HepG2 (cell line): ENCODE data around the gene MTMR3. TPM values are rescaled to one million over a fixed set of nuclear protein-coding genes. Genes with fewer than 3 reads are reported as not detected.

Experiments
- ATAC-seq: fragments of 200-7000 bp; cut with Tn5 transposase; 3 replicates; pipeline ENCODE4 v1.9.1; 2020; ENCODE audit warnings: mild to moderate bottlenecking, moderate library complexity
- BruUV-seq: library from RNA; stranded (reverse); fragments of 400-500 nt; replicated peaks from 2 replicates; lab custom pipeline; 2021; lab: Mats Ljungman, UMichigan
- CTCF ChIA-PET: fragments of 300-600 bp; formaldehyde crosslinking; extraction: SDS; loops from one replicate; lab custom pipeline; 2021; ENCODE audit warnings: low total read pairs, inconsistent platforms, low intra/inter-chr PET ratio; lab: Yijun Ruan, JAX
- POLR2A ChIA-PET: fragments of 350-600 bp; sonication (Branson Sonifier 250); formaldehyde crosslinking; loops from one replicate; lab custom pipeline; 2020; ENCODE audit warnings: antibody characterized with exemption, inconsistent platforms; lab: Yijun Ruan, JAX
- DNase-seq: peaks from one replicate; pipeline ENCODE4 v3.0.0-alpha.2; 2015; ENCODE audit warnings: low spot score
- FAIRE-seq: peaks from 3 replicates; lab custom pipeline; 2011; peaks lifted over from hg19 to GRCh38; lab: Jason Lieb, UNC
- H2AFZ ChIP-seq: one replicate; pipeline ENCODE4 v1.6.1; 2011; ENCODE audit warnings: low read length, inconsistent platforms
- H3K27ac ChIP-seq: fragments of 300-600 bp; 3 replicates; pipeline ENCODE4 v1.8.0; 2011; ENCODE audit warnings: mixed run types, mild to moderate bottlenecking, mixed read lengths, low read length, inconsistent platforms; ENCODE audit not compliant: insufficient read depth; ENCODE audit errors: extremely low read length
- H3K27me3 ChIP-seq, 2 experiments: fragments of 200-600 bp in 1 of 2; 2 replicates in 1 of 2; 3 replicates in 1 of 2; pipeline versions ENCODE4 v1.6.0 to v1.8.0; 2011; ENCODE audit warnings: low read length in 2 of 2, mild to moderate bottlenecking in 2 of 2, moderate library complexity in 2 of 2, inconsistent platforms in 1 of 2; ENCODE audit not compliant: insufficient read depth in 2 of 2, control insufficient read depth in 1 of 2
- H3K36me3 ChIP-seq, 2 experiments: fragments of 200-600 bp in 1 of 2; replicated peaks in 1 of 2; 2 replicates in 1 of 2; 3 replicates in 1 of 2; pipeline versions ENCODE4 v1.5.1 to v1.8.0; 2011; ENCODE audit warnings: low read length in 2 of 2, inconsistent platforms in 1 of 2; ENCODE audit not compliant: insufficient read depth in 2 of 2, control insufficient read depth in 1 of 2
- H3K4me1 ChIP-seq: 2 replicates; pipeline ENCODE4 v1.5.1; 2012; ENCODE audit warnings: low read length, inconsistent platforms; ENCODE audit not compliant: insufficient read depth
- H3K4me2 ChIP-seq: 2 replicates; pipeline ENCODE4 v1.6.0; 2011; ENCODE audit warnings: low read depth, low read length, inconsistent platforms
- H3K4me3 ChIP-seq, 3 experiments: fragments of 200-600 bp in 1 of 3; sonication (generic), shearing (Covaris generic) in 1 of 3; replicated peaks in 1 of 3; 2 replicates each; pipeline ENCODE4 v1.5.1; 2011 to 2016; ENCODE audit warnings: low read length in 3 of 3, inconsistent platforms in 2 of 3, low read depth in 2 of 3, mild to moderate bottlenecking in 2 of 3, control low read depth in 1 of 3, mixed read lengths in 1 of 3; ENCODE audit not compliant: insufficient read depth in 1 of 3
- H3K79me2 ChIP-seq: one replicate; pipeline ENCODE4 v1.6.1; 2011; ENCODE audit warnings: low read length, inconsistent platforms; ENCODE audit not compliant: insufficient read depth
- H3K9ac ChIP-seq: 2 replicates; pipeline ENCODE4 v1.6.0; 2011; ENCODE audit warnings: mild to moderate bottlenecking, low read depth, low read length, inconsistent platforms; ENCODE audit not compliant: insufficient read depth
- H3K9me3 ChIP-seq: 2 replicates; pipeline ENCODE4 v1.5.1; 2012; ENCODE audit warnings: mild to moderate bottlenecking, low read length
- H4K20me1 ChIP-seq: 2 replicates; pipeline ENCODE4 v1.6.0; 2011; ENCODE audit warnings: inconsistent platforms, mild to moderate bottlenecking, low read length, moderate library complexity; ENCODE audit not compliant: insufficient read depth
- EEA1 ChIP-seq: sonication (generic); formaldehyde crosslinking; IDR thresholded peaks from 2 replicates; pipeline ENCODE4 v1.5.1; 2020; ENCODE audit warnings: mild to moderate bottlenecking, missing genetic modification reagents, borderline replicate concordance
- ELF1 ChIP-seq: sonication (generic); formaldehyde crosslinking; IDR thresholded peaks from 2 replicates; pipeline ENCODE4 v1.4.0; 2020; ENCODE audit warnings: missing genetic modification reagents
- KDM1A ChIP-seq: IDR thresholded peaks from 2 replicates; pipeline ENCODE4 v1.6.1; 2016; ENCODE audit warnings: missing compliant biosample characterization
- KLF12 ChIP-seq: sonication (generic); formaldehyde crosslinking; IDR thresholded peaks from 2 replicates; pipeline ENCODE4 v1.4.0; 2020; ENCODE audit warnings: missing genetic modification reagents, borderline replicate concordance
- RBM22 ChIP-seq: fragments of 200-400 bp; formaldehyde crosslinking; optimal IDR thresholded peaks from 2 replicates; pipeline ENCODE3; 2017; ENCODE audit warnings: mild to moderate bottlenecking, low read length, moderate library complexity
- ZNF34 ChIP-seq: sonication (generic); formaldehyde crosslinking; IDR thresholded peaks from 2 replicates; pipeline ENCODE4 v1.4.0; 2020; ENCODE audit warnings: mild to moderate bottlenecking, missing genetic modification reagents, borderline replicate concordance
- ZNF75D ChIP-seq: sonication (generic); formaldehyde crosslinking; IDR thresholded peaks from 2 replicates; pipeline ENCODE4 v1.8.1; 2023; ENCODE audit warnings: missing genetic modification reagents, mild to moderate bottlenecking, borderline replicate concordance
- WGBS: methylation state at CpG from one replicate; pipeline ENCODE4 v1.1.6; 2017; ENCODE audit warnings: low lambda C conversion rate; 5-methylcytosine and 5-hydroxymethylcytosine counted together
- in situ Hi-C: cut with HindIII; loops from 2 replicates; pipeline ENCODE4 v1.10.0; 2017; ENCODE audit warnings: low pct_unique_long_range_greater_than_20kb; ENCODE audit not compliant: extremely low pct_ligation_motif_present
- intact Hi-C: fragments of 100-400 bp; cut with micrococcal nuclease; formaldehyde crosslinking; loops from one replicate; pipeline ENCODE4 v1.10.0; 2022; ENCODE audit not compliant: unreplicated experiment
- polyA plus RNA-seq, 8 experiments: library from polyadenylated mRNA; depleted of rRNA in 3 of 8; stranded (reverse) in 7 of 8; unstranded in 1 of 8; fragments of >200 nt; fragmentation: Illumina TruSeq in 4 of 8; extraction: Trizol in 4 of 8; gene quantifications; 2 replicates each; pipeline versions ENCODE4 v1.2.1 to v1.2.3, GENCODE V29; 2011 to 2016; ENCODE audit warnings: low read depth in 4 of 8, missing spikeins in 1 of 8, mixed read lengths in 1 of 8; ENCODE audit not compliant: insufficient read depth in 1 of 8
- total RNA-seq, 5 experiments: library from RNA; depleted of rRNA; stranded (reverse); fragments of >200 nt; fragmentation: Illumina TruSeq; extraction: Trizol; gene quantifications; 2 replicates each; pipeline ENCODE4 v1.2.3, GENCODE V29; 2016; ENCODE audit warnings: low read depth in 1 of 5
- TF ChIP-seq, protein P1 (sequence below): sonication (generic); formaldehyde crosslinking; IDR thresholded peaks from 2 replicates; pipeline ENCODE4 v1.5.0; 2020; ENCODE audit warnings: mild to moderate bottlenecking, missing genetic modification reagents
- TF ChIP-seq, protein P2 (sequence below): sonication (generic); formaldehyde crosslinking; IDR thresholded peaks from 2 replicates; pipeline ENCODE4 v1.8.1; 2023; ENCODE audit warnings: mild to moderate bottlenecking, moderate library complexity, missing genetic modification reagents
- TF ChIP-seq, protein P3 (sequence below): sonication (generic); formaldehyde crosslinking; IDR thresholded peaks from 2 replicates; pipeline ENCODE4 v1.5.0; 2020; ENCODE audit warnings: missing genetic modification reagents, mild to moderate bottlenecking, borderline replicate concordance

The MTMR3 gene
- total and polyA plus RNA-seq, 2 of the 13 experiments (the other 11 are each of a cell fraction or from before 2014, with no cell fraction given), result 12.6 to 24.8 TPM

DNA sequence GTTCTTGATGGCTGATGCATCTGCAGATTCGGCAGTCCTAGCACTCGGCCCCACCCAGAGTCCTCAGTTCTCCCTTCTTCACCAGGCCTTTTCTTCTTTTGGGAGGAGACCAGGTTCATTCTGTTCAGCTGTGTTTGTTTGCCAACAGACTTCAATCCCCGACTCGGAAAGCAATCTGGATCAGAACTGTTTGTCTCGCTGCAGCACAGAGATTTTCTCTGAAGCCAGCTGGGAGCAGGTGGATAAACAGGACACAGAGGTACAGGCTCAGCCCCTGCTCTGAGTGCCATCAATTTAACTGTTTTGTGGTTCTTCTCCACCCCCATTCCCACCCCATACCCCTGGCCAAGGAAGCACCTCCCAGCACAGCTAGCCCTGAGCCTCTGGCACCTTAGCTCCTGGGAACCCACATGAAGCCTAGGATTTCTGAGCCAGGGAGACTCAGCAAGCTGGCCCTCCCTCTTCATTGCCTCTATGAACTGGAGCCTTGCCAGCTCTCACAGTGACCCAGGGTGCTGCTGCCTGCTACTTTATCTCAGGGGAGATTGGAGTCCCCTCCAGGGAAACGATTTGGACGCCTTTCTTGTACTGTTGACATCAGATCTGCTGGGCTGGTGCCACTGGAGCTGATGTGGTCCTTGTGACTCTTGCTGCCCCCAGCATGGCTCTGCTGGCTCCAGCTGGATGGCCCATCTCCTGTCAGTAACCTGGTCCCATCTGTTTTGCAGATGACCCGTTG is 139.1 kb downstream of the MTMR3 start:
- POLR2A ChIA-PET, result no interaction called here
- H3K36me3 ChIP-seq, result peaks cover 20 to 84% of the 10 kb centered on the region in 2 experiments

DNA sequence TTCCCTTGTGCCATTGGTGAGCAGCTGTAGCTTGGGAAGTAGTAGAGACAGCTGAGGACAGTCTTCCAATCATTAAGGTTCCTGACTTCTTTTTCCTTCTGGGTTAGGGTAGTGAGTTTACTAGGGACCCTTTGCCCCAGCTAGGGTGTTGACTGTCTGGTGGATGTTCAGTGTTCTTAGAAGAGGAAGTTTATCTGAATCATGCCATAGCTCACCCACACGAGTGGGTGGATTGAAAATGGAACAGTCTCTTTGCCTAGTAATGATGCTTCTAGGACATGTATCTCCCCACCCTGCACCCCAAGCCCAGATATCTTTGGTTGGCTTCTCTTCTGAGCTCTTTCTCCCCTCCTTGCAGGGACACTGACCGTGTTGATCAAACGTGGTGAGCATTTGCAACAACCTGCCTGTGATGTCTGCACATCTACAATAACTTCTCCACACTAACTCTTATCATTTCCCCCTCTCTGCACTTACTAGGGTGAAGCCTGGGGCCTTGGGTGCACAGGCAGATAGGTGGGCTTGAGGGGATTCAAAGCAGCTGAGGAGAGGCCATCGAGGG is 140.2 kb downstream of the MTMR3 start:
- DNase-seq, result no peak
- Histone ChIP-seq H4K20me1 (no peaks in the 10 kb centered on the region), H3K36me3 (peaks cover 18 to 77% of the 10 kb centered on the region in 2 experiments), H2AFZ (no peak overlapping the region), H3K4me1 (no peaks in the 10 kb centered on the region), H3K4me3 (no peak overlapping the region), H3K27ac (no peak overlapping the region), H3K9me3 (no peaks in the 10 kb centered on the region), H3K4me2 (no peak overlapping the region), H3K27me3 (no peaks in the 10 kb centered on the region), H3K79me2 (no peaks in the 10 kb centered on the region), H3K9ac (no peak overlapping the region)
- no peak for FAIRE-seq
- intact Hi-C loops, result no loop called here
- POLR2A ChIA-PET, result no interaction called here
- 93% methylated on average over 4 of the region's 4 CpGs for WGBS
- ATAC-seq, result no peak
- no TSS peak for BruUV-seq
- CTCF ChIA-PET, result no interaction called here
- TF ChIP-seq, protein P1, sequence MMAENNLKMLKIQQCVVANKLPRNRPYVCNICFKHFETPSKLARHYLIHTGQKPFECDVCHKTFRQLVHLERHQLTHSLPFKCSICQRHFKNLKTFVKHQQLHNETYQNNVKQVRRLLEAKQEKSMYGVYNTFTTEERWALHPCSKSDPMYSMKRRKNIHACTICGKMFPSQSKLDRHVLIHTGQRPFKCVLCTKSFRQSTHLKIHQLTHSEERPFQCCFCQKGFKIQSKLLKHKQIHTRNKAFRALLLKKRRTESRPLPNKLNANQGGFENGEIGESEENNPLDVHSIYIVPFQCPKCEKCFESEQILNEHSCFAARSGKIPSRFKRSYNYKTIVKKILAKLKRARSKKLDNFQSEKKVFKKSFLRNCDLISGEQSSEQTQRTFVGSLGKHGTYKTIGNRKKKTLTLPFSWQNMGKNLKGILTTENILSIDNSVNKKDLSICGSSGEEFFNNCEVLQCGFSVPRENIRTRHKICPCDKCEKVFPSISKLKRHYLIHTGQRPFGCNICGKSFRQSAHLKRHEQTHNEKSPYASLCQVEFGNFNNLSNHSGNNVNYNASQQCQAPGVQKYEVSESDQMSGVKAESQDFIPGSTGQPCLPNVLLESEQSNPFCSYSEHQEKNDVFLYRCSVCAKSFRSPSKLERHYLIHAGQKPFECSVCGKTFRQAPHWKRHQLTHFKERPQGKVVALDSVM (CRISPR knock-in tag), result no peak
- TF ChIP-seq EEA1 (CRISPR knock-in tag), result no peak
- TF ChIP-seq, protein P2, sequence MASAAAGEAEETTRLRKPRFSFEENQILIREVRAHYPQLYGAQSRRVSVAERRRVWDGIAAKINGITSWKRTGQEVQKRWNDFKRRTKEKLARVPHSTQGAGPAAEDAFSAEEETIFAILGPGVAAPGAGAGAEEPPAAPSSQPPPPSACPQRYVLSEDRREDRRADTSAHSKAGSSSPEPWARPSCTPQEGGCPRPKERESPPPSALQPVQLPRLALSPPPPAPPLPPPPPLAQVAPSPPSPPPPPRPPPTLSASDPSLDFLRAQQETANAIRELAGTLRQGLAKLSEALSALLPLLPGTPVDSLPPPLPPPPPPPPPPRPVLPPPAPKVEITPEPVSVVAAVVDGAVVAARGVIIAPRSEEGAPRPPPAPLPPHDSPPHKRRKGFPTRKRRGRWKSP, result no peak
- TF ChIP-seq KDM1A (CRISPR knock-in tag), result no peak
- TF ChIP-seq ZNF75D (CRISPR knock-in tag), result no peak
- no peak for TF ChIP-seq KLF12 (CRISPR knock-in tag)
- TF ChIP-seq, protein P3, sequence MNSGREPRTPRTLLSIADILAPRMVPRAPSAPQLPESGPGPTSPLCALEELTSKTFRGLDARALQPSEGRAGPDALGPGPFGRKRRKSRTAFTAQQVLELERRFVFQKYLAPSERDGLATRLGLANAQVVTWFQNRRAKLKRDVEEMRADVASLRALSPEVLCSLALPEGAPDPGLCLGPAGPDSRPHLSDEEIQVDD, result no peak
- in situ Hi-C loops, result no loop called here

More for the DNA sequence above, 139.1 kb downstream of the MTMR3 start:
- intact Hi-C loops, result no loop called here
- no peak overlapping the region for H3K9ac ChIP-seq
- CTCF ChIA-PET, result no interaction called here
- in situ Hi-C loops, result no loop called here
- no peaks in the 10 kb centered on the region for H3K27me3 ChIP-seq
- H3K4me2 ChIP-seq, result no peak overlapping the region
- H3K27ac ChIP-seq, result no peak overlapping the region
- H3K4me1 ChIP-seq, result no peaks in the 10 kb centered on the region
- no peak overlapping the region for H3K4me3 ChIP-seq
- FAIRE-seq, result no peak
- DNase-seq, result no peak
- TF ChIP-seq ZNF34 (CRISPR knock-in tag) (no peak), RBM22 (peak; percentile 42), ELF1 (CRISPR knock-in tag) (no peak)
- TF ChIP-seq, all 625 proteins: peak for 1
- ATAC-seq, result no peak
- H3K9me3 ChIP-seq, result no peaks in the 10 kb centered on the region
- H3K79me2 ChIP-seq, result no peaks in the 10 kb centered on the region
- no TSS peak for BruUV-seq
- no peaks in the 10 kb centered on the region for H4K20me1 ChIP-seq
- no peak overlapping the region for H2AFZ ChIP-seq
- WGBS, result 93% methylated on average over 7 of the region's 8 CpGs
